ENCODE data around the gene LRRC8D. TPM values are rescaled to one million over a fixed set of nuclear protein-coding genes. Genes with fewer than 3 reads are reported as not detected.

Gene LRRC8D
- total RNA-seq, 1 donor from 2014 or later, result 4.4 TPM

DNA sequence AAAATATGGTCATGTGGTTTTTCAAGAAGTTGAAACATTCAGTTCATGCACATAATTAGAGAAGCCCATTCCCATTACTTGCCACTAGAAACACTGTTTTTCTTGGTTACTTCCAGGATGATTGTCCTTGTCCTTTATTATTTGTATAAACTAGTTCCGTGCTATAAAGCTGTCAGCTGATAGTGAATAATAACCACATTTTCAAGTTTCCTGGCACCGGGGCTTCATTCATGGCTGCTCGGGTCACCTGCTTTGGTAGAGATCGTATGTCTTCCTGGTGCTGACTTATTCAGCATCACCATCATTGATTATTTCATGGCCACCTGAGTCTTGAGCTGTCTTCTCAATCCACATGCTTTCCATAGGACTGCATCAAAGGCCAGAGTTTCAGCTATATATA is 111.1 kb downstream of the LRRC8D start:
- no peaks in the 10 kb centered on the region for H3K27me3 ChIP-seq
- H3K36me3 ChIP-seq, result no peaks in the 10 kb centered on the region
- intact Hi-C loops (cut with DNase I), result no loop called here
- no peaks in the 10 kb centered on the region for H3K4me1 ChIP-seq
- H3K4me3 ChIP-seq, result no peak overlapping the region
- TF ChIP-seq, protein P1, sequence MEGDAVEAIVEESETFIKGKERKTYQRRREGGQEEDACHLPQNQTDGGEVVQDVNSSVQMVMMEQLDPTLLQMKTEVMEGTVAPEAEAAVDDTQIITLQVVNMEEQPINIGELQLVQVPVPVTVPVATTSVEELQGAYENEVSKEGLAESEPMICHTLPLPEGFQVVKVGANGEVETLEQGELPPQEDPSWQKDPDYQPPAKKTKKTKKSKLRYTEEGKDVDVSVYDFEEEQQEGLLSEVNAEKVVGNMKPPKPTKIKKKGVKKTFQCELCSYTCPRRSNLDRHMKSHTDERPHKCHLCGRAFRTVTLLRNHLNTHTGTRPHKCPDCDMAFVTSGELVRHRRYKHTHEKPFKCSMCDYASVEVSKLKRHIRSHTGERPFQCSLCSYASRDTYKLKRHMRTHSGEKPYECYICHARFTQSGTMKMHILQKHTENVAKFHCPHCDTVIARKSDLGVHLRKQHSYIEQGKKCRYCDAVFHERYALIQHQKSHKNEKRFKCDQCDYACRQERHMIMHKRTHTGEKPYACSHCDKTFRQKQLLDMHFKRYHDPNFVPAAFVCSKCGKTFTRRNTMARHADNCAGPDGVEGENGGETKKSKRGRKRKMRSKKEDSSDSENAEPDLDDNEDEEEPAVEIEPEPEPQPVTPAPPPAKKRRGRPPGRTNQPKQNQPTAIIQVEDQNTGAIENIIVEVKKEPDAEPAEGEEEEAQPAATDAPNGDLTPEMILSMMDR (IDR thresholded peaks at IDR 0.05), result no peak
- TF ChIP-seq POLR2AphosphoS5 (IDR thresholded peaks at IDR 0.05; ENCODE audit: insufficient read depth in 1 of 2, low read depth in 1 of 2) (no peak), POLR2A (IDR thresholded peaks at IDR 0.05) (no peak)
- no peak for DNase-seq (ENCODE audit: extremely low spot score in 2 of 2)
- H3K27ac ChIP-seq, result no peak overlapping the region
- H3K9me3 ChIP-seq, result no peaks in the 10 kb centered on the region

DNA sequence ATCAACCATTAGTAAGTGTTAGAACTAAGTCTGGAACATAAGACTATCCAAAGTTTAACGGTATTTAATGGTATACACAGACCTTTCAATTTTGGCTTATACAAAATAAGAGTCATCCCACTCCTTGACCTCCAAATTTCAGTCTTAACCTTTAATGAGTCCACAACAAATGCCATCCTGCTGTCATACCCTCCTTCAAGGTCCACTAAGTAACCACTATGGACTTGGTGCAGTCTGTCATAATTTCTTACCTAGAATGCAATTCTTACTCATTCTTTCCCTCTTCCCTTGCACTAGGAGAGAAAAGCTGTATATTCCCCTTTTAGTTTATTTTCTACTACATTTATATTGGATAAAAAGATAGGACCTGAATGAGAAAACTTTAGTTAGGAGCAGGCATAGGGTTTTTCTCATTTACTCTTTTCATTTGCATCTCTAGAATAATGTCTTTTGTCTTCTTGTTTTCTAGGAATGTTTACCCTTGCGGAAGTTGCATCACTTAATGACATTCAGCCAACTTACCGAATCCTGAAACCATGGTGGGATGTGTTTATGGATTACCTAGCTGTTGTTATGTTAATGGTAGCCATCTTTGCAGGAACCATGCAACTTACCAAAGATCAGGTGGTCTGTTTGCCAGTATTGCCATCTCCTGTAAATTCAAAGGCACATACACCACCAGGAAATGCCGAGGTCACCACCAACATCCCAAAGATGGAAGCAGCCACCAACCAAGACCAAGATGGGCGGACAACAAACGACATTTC is 111.9 kb downstream of the LRRC8D start:
- Histone ChIP-seq H3K27ac (no peak overlapping the region), H3K36me3 (no peaks in the 10 kb centered on the region), H3K4me3 (no peak overlapping the region), H3K4me1 (no peaks in the 10 kb centered on the region), H3K27me3 (no peaks in the 10 kb centered on the region), H3K9me3 (no peaks in the 10 kb centered on the region)
- intact Hi-C loops (cut with DNase I), result no loop called here
- TF ChIP-seq POLR2A (IDR thresholded peaks at IDR 0.05) (no peak), POLR2AphosphoS5 (IDR thresholded peaks at IDR 0.05; ENCODE audit: insufficient read depth in 1 of 2, low read depth in 1 of 2) (no peak)
- TF ChIP-seq, protein P1 (IDR thresholded peaks at IDR 0.05), result no peak
- no peak for DNase-seq (ENCODE audit: extremely low spot score in 2 of 2)

DNA sequence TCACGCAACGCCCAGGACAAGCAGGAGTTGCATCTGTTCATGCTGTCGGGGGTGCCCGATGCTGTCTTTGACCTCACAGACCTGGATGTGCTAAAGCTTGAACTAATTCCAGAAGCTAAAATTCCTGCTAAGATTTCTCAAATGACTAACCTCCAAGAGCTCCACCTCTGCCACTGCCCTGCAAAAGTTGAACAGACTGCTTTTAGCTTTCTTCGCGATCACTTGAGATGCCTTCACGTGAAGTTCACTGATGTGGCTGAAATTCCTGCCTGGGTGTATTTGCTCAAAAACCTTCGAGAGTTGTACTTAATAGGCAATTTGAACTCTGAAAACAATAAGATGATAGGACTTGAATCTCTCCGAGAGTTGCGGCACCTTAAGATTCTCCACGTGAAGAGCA is 113.6 kb downstream of the LRRC8D start:
- intact Hi-C loops (cut with DNase I), result no loop called here
- peaks cover 7% of the 10 kb centered on the region for H3K4me1 ChIP-seq
- no peaks in the 10 kb centered on the region for H3K27me3 ChIP-seq

DNA sequence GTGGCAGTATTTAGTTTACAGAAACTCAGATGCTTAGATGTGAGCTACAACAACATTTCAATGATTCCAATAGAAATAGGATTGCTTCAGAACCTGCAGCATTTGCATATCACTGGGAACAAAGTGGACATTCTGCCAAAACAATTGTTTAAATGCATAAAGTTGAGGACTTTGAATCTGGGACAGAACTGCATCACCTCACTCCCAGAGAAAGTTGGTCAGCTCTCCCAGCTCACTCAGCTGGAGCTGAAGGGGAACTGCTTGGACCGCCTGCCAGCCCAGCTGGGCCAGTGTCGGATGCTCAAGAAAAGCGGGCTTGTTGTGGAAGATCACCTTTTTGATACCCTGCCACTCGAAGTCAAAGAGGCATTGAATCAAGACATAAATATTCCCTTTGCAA is 114.4 kb downstream of the LRRC8D start:
- no peak for TF ChIP-seq POLR2A (IDR thresholded peaks at IDR 0.05)
- TF ChIP-seq, protein P1 (IDR thresholded peaks at IDR 0.05), result no peak
- no peak for TF ChIP-seq POLR2AphosphoS5 (IDR thresholded peaks at IDR 0.05; ENCODE audit: insufficient read depth in 1 of 2, low read depth in 1 of 2)
- no peak overlapping the region for H3K4me3 ChIP-seq
- no peaks in the 10 kb centered on the region for H3K36me3 ChIP-seq
- no peaks in the 10 kb centered on the region for H3K27me3 ChIP-seq
- no peak for DNase-seq (ENCODE audit: extremely low spot score in 2 of 2)
- intact Hi-C loops (cut with DNase I), result no loop called here
- no peaks in the 10 kb centered on the region for H3K9me3 ChIP-seq
- H3K4me1 ChIP-seq, result peaks cover 7% of the 10 kb centered on the region
- no peak overlapping the region for H3K27ac ChIP-seq

More for the DNA sequence above, 113.6 kb downstream of the LRRC8D start:
- no peaks in the 10 kb centered on the region for H3K36me3 ChIP-seq
- no peak overlapping the region for H3K27ac ChIP-seq
- no peaks in the 10 kb centered on the region for H3K9me3 ChIP-seq
- no peak overlapping the region for H3K4me3 ChIP-seq
- TF ChIP-seq POLR2AphosphoS5 (IDR thresholded peaks at IDR 0.05; ENCODE audit: insufficient read depth in 1 of 2, low read depth in 1 of 2) (no peak), POLR2A (IDR thresholded peaks at IDR 0.05) (no peak)
- TF ChIP-seq, protein P1 (IDR thresholded peaks at IDR 0.05), result no peak
- no peak for DNase-seq (ENCODE audit: extremely low spot score in 2 of 2)

DNA sequence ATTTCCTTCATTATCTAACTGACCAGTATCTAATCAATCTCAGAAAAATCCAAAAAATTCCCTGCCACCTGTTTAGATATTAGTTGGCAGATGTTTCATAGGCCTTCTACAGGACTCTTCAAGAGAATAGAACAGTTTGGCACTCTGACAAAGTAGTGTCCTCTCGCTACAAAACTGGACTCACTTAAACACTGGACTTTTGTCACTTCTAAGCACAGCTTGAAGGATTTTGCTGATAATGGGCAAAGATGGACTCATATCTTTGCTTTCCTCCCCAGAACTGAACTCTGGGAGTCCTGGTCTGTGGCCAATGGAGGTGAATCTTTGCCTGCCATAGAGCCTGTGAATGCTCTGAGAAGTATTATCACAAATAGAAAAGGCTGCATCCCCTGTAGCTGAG is 115.9 kb downstream of the LRRC8D start:
- DNase-seq (ENCODE audit: extremely low spot score in 2 of 2), result no peak
- H3K27ac ChIP-seq, result no peak overlapping the region
- H3K36me3 ChIP-seq, result no peaks in the 10 kb centered on the region
- intact Hi-C loops (cut with DNase I), result no loop called here
- H3K4me3 ChIP-seq, result no peak overlapping the region
- TF ChIP-seq POLR2A (IDR thresholded peaks at IDR 0.05) (no peak), POLR2AphosphoS5 (IDR thresholded peaks at IDR 0.05; ENCODE audit: insufficient read depth in 1 of 2, low read depth in 1 of 2) (no peak)
- TF ChIP-seq, protein P1 (IDR thresholded peaks at IDR 0.05), result no peak
- H3K9me3 ChIP-seq, result no peaks in the 10 kb centered on the region
- no peaks in the 10 kb centered on the region for H3K27me3 ChIP-seq
- peaks cover 7% of the 10 kb centered on the region for H3K4me1 ChIP-seq
